Activated naive CD4-positive, alpha-beta T cell treated with anti-CD3 and anti-CD28 coated beads, Interleukin-2, amount 50 U/mL, for 24 hours (primary cell): ENCODE measurements around the gene PECR.
A peak's percentile ranks its signal among the peaks of the same experiment; 100 is the strongest.
"Not testable (repeated sequence)": the region's sequence is repeated elsewhere in the genome, so short reads cannot be mapped to it uniquely, and the experiment has no call there.

Source experiments
- H3K27ac Mint-ChIP-seq: one replicate; pipeline ENCODE4 v1.8.0; 2021; ENCODE audit warnings: mild to moderate bottlenecking, mixed read lengths
- H3K27me3 Mint-ChIP-seq: one replicate; pipeline ENCODE4 v1.8.0; 2021; ENCODE audit warnings: mixed read lengths
- H3K36me3 Mint-ChIP-seq: one replicate; pipeline ENCODE4 v1.8.0; 2021; ENCODE audit warnings: mixed read lengths
- H3K4me1 Mint-ChIP-seq: one replicate; pipeline ENCODE4 v1.8.0; 2021; ENCODE audit warnings: mixed read lengths
- H3K4me3 Mint-ChIP-seq: one replicate; pipeline ENCODE4 v1.8.0; 2021; ENCODE audit warnings: mild to moderate bottlenecking, mixed read lengths
- H3K9me3 Mint-ChIP-seq: one replicate; pipeline ENCODE4 v1.8.0; 2021; ENCODE audit warnings: mixed read lengths

PECR gene

GRCh38 chr2:216083464-216084281 lies 2.1 kb upstream of the PECR start:
- Mint-ChIP-seq H3K9me3 (no peaks in the 10 kb centered on the region), H3K4me1 (peaks cover 72% of the 10 kb centered on the region), H3K27me3 (no peaks in the 10 kb centered on the region), H3K4me3 (peak overlapping the region; percentile 72), H3K27ac (peak overlapping the region; percentile 96), H3K36me3 (peaks cover 1% of the 10 kb centered on the region)

- Mint-ChIP-seq H3K4me3 (peak overlapping the region; percentile 98), H3K36me3 (peaks cover 1% of the 10 kb centered on the region), H3K9me3 (no peaks in the 10 kb centered on the region), H3K27ac (peak overlapping the region; percentile 76), H3K27me3 (no peaks in the 10 kb centered on the region), H3K4me1 (peaks cover 76% of the 10 kb centered on the region)
Measured at GRCh38 chr2:216082805-216083204, 1.2 kb upstream of the PECR start.

GRCh38 chr2:216082117-216082711 lies 605 bp upstream of the PECR start:
- peaks cover 1% of the 10 kb centered on the region for H3K36me3 Mint-ChIP-seq
- H3K4me3 Mint-ChIP-seq: peak overlapping the region; percentile 98
- peaks cover 76% of the 10 kb centered on the region for H3K4me1 Mint-ChIP-seq
- no peaks in the 10 kb centered on the region for H3K27me3 Mint-ChIP-seq
- no peaks in the 10 kb centered on the region for H3K9me3 Mint-ChIP-seq
- H3K27ac Mint-ChIP-seq: peak overlapping the region; percentile 76

- no peaks in the 10 kb centered on the region for H3K36me3 Mint-ChIP-seq
- H3K4me1 Mint-ChIP-seq: peaks cover 69% of the 10 kb centered on the region
- peak overlapping the region; percentile 98 for H3K4me3 Mint-ChIP-seq
- H3K27ac Mint-ChIP-seq: peak overlapping the region; percentile 91
- H3K9me3 Mint-ChIP-seq: no peaks in the 10 kb centered on the region
- no peaks in the 10 kb centered on the region for H3K27me3 Mint-ChIP-seq
Measured at GRCh38 chr2:216081012-216081411, 597 bp downstream of the PECR start.

- not testable (repeated sequence) for H3K36me3 Mint-ChIP-seq, H3K27ac Mint-ChIP-seq, H3K27me3 Mint-ChIP-seq, H3K9me3 Mint-ChIP-seq, H3K4me3 Mint-ChIP-seq
- peaks cover 71% of the 10 kb centered on the region for H3K4me1 Mint-ChIP-seq
Measured at GRCh38 chr2:216080048-216080447, 1.6 kb downstream of the PECR start.

- Mint-ChIP-seq H3K4me3 (no peak overlapping the region), H3K27ac (no peak overlapping the region), H3K36me3 (peaks cover 3% of the 10 kb centered on the region), H3K9me3 (no peaks in the 10 kb centered on the region), H3K4me1 (peaks cover 71% of the 10 kb centered on the region), H3K27me3 (no peaks in the 10 kb centered on the region)
Measured at GRCh38 chr2:216078776-216079175, 2.8 kb downstream of the PECR start.

- H3K27ac Mint-ChIP-seq: peak overlapping the region; percentile 20
- H3K4me1 Mint-ChIP-seq: peaks cover 44% of the 10 kb centered on the region
- H3K4me3 Mint-ChIP-seq: no peak overlapping the region
- no peaks in the 10 kb centered on the region for H3K27me3 Mint-ChIP-seq
- H3K9me3 Mint-ChIP-seq: no peaks in the 10 kb centered on the region
- peaks cover 4% of the 10 kb centered on the region for H3K36me3 Mint-ChIP-seq
Measured at GRCh38 chr2:216075510-216076485, 5.8 kb downstream of the PECR start.

GRCh38 chr2:216074794-216075193 lies 6.8 kb downstream of the PECR start:
- H3K9me3 Mint-ChIP-seq: no peaks in the 10 kb centered on the region

GRCh38 chr2:216074380-216074779 lies 7.2 kb downstream of the PECR start:
- no peak overlapping the region for H3K4me3 Mint-ChIP-seq
- peaks cover 36% of the 10 kb centered on the region for H3K4me1 Mint-ChIP-seq
- H3K27ac Mint-ChIP-seq: no peak overlapping the region
- no peaks in the 10 kb centered on the region for H3K27me3 Mint-ChIP-seq
- H3K36me3 Mint-ChIP-seq: peaks cover 4% of the 10 kb centered on the region
- no peaks in the 10 kb centered on the region for H3K9me3 Mint-ChIP-seq

More at GRCh38 chr2:216074794-216075193, 6.8 kb downstream of the PECR start:
- no peak overlapping the region for H3K27ac Mint-ChIP-seq
- no peak overlapping the region for H3K4me3 Mint-ChIP-seq
- peaks cover 35% of the 10 kb centered on the region for H3K4me1 Mint-ChIP-seq
- no peaks in the 10 kb centered on the region for H3K27me3 Mint-ChIP-seq
- peaks cover 4% of the 10 kb centered on the region for H3K36me3 Mint-ChIP-seq

- Mint-ChIP-seq H3K9me3 (no peaks in the 10 kb centered on the region), H3K4me3 (no peak overlapping the region), H3K36me3 (peaks cover 4% of the 10 kb centered on the region), H3K27me3 (no peaks in the 10 kb centered on the region), H3K27ac (peak overlapping the region; percentile 55), H3K4me1 (peaks cover 40% of the 10 kb centered on the region)
Measured at GRCh38 chr2:216073773-216074172, 7.8 kb downstream of the PECR start.

- no peak overlapping the region for H3K4me3 Mint-ChIP-seq
- H3K27ac Mint-ChIP-seq: no peak overlapping the region
- H3K4me1 Mint-ChIP-seq: peaks cover 46% of the 10 kb centered on the region
- no peaks in the 10 kb centered on the region for H3K27me3 Mint-ChIP-seq
- peaks cover 4% of the 10 kb centered on the region for H3K36me3 Mint-ChIP-seq
- no peaks in the 10 kb centered on the region for H3K9me3 Mint-ChIP-seq
Measured at GRCh38 chr2:216072473-216072872, 9.1 kb downstream of the PECR start.

- Mint-ChIP-seq H3K4me3 (no peak overlapping the region), H3K27ac (no peak overlapping the region), H3K36me3 (peaks cover 4% of the 10 kb centered on the region), H3K4me1 (peaks cover 51% of the 10 kb centered on the region), H3K27me3 (no peaks in the 10 kb centered on the region), H3K9me3 (no peaks in the 10 kb centered on the region)
Measured at GRCh38 chr2:216071111-216071851, 10.3 kb downstream of the PECR start.

- Mint-ChIP-seq H3K4me1 (peaks cover 40% of the 10 kb centered on the region), H3K36me3 (peaks cover 5% of the 10 kb centered on the region), H3K4me3 (no peak overlapping the region), H3K27ac (no peak overlapping the region), H3K27me3 (no peaks in the 10 kb centered on the region), H3K9me3 (no peaks in the 10 kb centered on the region)
Measured at GRCh38 chr2:216070195-216070594, 11.4 kb downstream of the PECR start.

GRCh38 chr2:216069028-216069427 lies 12.6 kb downstream of the PECR start:
- Mint-ChIP-seq H3K4me3 (no peak overlapping the region), H3K27me3 (no peaks in the 10 kb centered on the region), H3K36me3 (peaks cover 5% of the 10 kb centered on the region), H3K9me3 (no peaks in the 10 kb centered on the region), H3K27ac (peak overlapping the region; percentile 53), H3K4me1 (peaks cover 28% of the 10 kb centered on the region)

GRCh38 chr2:216066230-216066629 lies 15.4 kb downstream of the PECR start:
- Mint-ChIP-seq H3K27ac (peak overlapping the region; percentile 30), H3K9me3 (no peaks in the 10 kb centered on the region), H3K27me3 (no peaks in the 10 kb centered on the region), H3K4me3 (no peak overlapping the region), H3K36me3 (peaks cover 1% of the 10 kb centered on the region), H3K4me1 (peaks cover 23% of the 10 kb centered on the region)
